CD1c-positive myeloid dendritic cell (primary cell): ENCODE data around the gene TRIM24.

ENCODE experiments used
- DNase-seq: peaks from one replicate; pipeline ENCODE4 v3.0.0-alpha.2; 2016; ENCODE audit errors: extremely low spot score

The TRIM24 gene

DNA sequence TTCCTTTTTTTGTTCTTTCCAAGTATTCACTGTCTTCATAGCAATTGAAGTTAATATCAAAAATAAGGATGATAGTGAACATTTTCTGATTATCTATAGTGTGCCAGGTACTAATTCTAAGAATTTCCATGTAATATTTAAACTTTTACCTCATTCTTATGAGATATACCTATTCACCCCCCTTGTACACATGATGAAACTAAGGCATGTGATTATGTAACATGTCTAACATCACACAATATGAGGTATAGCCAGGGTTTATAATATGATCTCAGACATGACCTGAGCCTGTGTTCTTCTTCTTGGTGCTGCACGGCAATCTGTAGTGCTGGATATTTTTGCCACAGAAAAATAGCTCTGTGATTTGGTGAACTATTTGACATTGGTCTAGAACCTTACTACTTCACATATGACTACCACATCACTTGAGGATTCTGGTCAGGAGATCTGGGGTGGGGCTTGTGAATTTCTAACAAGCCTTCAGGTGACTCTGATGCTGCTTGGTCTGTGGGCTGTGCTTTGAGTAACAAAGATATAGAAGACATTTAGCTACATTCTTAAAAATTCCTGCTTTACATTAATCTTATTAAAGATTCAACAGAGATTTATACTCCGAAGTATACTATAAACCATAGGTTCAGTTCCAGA, 79.1 kb downstream of the TRIM24 start:
- DNase-seq, result no peak

DNA sequence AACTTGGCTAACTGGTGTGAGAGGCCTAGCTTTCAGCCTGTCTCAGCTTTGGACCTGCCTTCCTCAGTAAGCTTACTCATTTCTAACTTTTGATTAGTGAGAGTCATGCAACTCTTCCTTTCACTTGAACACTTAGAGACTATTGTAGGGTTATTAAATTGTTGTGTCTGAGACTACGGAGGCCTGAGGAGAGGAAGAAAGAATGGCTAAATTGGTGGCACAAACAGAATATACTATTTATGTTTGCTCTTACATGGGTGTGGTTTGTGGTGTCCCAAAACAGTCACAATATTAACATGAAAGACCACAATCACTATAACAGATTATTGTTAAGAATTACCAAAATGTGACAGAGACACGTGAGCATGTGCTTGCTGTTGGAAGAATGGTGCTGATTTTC, 82.1 kb downstream of the TRIM24 start:
- no peak for DNase-seq

DNA sequence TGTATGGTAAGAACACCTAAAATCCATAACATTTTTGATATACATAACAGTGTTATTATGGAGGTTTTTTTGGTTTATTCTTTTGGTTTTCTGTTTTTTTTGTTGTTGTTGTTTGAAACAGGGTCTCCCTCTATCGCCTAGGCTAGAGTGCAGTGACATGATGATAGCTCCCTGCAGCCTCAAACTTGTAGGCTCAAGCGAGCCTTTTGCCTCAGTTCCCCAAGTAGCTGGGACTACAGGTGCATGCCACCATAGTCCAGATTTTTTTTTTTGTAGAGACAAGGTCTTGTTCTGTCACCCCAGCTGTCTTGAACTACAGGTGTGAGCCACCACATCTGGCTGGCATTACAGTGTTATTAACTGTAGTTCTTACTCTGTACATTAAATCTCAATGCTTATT, 83.7 kb downstream of the TRIM24 start:
- no peak for DNase-seq

DNA sequence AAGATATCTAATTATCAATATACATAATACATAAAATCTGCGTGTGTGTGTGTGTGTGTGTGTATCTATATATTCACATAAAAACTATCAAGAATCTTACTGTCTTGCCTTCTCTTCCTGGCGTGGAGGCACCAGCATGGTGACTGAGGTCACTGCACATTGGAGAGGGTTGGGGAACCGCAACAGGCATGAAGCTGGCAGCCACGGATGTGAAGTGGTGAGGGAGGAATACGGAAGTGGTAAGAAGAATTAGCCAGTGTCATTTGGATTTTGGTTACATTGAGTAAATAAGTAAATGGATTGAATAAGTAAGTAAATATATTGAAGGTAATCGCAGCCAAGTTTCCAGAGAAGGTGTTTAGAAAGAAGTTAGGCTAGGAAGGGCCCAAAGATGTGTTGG, 85.1 kb downstream of the TRIM24 start:
- no peak for DNase-seq

DNA sequence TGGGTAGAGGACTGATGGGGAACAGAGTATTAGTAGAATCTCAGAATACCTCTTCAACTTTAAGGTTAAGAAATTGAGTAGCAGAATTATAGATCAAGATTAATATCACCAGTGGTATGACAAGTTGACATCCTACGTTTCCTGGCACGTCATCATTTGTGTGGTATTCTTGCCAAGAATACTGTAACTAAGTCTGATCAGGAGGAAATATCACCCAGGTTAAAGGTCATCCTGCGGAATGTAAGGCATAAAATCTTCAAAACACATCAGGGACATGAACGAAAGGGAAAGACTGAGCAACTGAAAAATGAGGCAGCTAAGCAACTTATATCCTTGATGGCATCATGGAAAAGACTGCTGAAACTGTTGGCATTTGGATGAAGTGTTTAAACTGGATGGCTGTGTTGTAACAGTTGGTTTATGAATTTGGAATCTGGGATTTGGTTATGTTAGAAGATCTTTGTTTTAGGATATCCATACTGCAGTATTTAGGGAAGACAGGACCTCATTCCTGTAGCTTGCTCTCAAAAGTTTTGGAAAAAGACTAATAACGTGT, 86.1 kb downstream of the TRIM24 start:
- DNase-seq, result no peak

DNA sequence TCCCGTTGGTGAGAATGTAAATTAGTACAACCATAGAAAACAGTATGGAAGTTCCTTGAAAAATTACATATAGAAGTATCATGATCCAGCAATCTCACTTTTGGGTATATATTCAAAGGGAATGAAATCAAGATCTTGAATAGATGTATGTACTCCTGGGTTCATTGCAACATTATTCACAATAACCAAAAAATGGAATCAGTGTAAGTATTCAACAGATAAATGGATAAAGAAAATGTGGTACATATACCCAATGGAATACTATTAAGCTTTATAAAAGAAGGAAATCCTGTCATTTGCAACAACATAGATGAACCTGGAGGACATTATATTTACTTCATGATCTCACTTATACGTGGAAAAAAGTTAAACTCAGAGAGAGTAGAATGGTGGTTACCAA, 86.8 kb downstream of the TRIM24 start:
- DNase-seq, result no peak

DNA sequence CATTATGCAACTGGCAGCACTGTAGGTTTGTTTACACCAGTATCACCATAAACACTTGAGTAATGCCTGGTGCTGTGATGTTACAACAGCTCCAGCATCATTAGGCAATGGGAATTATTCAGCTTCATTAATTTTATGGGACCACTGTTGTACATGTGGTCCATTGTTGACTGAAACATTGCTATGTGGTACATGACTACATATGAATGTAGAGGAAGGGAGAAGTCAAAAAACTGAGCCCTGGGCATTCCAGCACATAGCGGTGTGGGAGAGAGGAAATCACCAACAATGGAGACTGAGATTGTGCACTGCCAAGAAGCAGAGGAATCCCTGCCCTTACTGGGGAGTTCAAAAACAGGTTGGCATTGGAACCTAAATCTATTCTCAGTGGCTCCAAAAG, 89.0 kb downstream of the TRIM24 start:
- no peak for DNase-seq

DNA sequence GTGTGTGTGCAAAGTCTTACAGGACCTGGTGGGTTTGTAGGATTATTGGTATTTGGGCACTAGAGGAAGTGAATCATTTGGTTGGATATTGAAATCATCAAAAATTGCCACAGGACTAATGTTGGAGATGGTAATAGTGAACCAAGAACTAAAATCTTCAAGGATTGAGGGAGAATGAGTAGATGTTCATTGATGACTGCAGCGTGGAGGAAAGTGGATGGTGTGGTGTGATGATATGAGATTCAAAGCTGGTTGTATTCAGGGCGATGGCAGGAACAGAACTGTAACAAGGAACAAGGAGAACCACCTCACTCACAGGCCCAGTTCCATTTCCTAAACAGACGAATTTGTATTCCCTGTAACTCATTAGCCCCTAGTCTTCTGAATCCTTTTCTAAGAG, 90.3 kb downstream of the TRIM24 start:
- no peak for DNase-seq

DNA sequence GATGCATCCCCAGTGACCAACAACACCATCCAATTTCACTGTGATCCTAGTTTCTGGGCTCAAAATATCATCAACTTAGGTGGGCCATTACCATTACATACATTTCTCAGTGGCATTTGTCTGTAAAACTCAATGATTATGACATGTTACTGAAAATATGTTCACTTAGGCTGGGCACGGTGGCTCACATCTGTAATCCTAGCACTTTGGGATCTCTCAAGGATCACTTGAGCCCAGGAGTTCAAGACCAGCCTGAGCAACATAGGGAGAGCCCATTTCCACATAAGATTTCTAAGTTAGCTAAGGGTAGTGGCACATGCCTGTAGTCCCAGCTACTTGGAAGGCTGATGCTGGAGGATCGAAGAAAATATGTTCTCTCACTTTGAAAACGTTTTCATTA, 91.0 kb downstream of the TRIM24 start:
- no peak for DNase-seq

DNA sequence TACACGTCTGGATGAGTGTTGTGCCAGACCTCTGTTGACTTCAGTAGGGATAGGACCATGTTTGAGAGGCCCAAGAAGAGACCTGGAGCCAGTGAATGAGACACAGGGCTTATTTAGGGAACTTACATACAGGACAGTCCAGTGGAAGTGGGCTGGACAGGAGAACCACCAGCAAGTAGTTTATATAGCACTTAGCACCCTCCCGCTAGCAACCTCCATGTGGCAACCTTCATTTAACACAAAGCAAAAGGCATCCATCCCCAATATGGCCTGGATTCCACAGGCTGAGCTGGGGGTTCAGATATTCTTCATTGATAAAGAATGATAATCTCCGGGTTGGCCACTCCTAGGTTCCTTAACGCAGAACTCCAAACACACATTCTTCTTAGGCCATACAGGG, 93.7 kb downstream of the TRIM24 start:
- no peak for DNase-seq

DNA sequence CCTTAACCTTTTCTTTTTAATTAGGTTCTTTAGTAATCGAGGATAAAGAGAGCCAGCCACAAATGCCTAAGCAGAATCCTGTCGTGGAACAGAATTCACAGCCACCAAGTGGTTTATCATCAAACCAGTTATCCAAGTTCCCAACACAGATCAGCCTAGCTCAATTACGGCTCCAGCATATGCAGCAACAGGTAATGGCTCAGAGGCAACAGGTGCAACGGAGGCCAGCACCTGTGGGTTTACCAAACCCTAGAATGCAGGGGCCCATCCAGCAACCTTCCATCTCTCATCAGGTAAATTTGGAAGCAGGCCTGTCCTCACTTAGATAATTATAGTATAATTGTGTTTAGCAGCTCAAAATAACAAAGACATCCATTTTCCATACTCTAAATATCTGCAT, 94.6 kb downstream of the TRIM24 start:
- DNase-seq, result no peak

DNA sequence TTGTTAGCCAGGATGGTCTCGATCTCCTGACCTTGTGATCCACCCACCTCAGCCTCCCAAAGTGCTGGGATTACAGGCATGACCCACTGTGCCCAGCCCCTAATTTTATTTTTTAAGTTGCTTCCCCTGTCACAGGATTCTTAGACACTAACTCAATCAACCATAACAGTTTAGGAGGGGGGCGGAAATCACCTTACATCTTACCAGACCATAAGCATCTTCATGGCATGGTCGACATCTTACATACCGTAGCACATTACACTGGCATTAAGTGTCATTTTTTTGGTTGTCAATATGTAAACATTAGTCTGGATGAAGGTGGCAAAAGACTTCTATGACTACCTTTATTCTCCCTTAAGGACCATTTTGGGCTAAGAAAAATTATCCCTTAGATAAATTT, 95.6 kb downstream of the TRIM24 start:
- no peak for DNase-seq

DNA sequence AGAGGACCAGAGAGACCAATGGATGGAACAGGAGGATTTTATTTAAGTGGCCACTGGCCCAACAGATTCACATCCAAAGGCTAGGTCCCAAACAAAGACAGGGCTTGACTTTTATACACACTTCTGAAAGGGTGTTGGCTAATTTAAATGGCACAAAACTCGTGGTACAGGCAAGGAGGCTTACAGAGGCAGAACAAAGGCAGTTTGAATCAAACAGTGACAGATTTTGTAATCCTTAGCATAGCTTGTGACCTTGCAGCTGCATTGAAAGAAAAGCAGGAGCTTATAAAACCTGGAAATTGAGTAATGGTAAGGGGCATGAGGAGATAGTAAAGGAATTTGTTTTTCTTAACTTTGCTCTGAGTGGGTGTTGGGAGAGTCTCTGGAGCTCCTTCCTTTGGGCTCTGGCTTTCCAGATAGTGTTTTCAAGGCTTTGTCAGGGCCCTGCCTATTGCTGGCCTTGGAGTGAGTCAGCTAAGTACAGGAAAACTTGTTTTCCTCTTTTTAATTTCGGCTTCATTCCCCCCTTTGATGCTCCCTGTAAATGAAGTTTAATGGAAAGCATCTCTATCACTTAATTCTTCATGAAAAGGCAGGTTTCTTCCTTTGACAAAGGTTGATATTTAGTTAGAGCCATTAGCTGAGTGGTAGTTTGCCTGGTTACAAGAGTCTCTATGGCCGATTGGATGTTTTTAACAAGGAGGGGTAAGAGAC, 96.9 kb downstream of the TRIM24 start:
- no peak for DNase-seq

DNA sequence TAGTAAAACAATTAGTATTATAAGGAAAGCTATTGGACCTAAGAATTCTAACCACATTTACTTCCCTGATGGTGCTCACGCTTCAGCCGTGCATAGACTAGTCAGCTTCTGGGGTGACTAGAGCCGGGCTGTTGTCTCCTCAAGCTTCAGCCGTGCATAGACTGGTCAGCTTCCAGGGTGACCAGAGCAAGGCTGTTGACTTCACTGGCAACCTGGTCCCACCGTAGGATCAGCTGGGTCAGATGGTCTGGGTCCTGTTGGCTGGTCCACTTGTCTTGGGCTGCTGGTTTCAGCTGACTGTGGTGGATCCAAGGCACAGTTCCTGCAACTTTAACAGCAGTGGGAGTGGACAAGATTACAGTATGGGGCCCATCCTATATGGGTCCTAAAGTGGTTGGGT, 99.4 kb downstream of the TRIM24 start:
- no peak for DNase-seq

DNA sequence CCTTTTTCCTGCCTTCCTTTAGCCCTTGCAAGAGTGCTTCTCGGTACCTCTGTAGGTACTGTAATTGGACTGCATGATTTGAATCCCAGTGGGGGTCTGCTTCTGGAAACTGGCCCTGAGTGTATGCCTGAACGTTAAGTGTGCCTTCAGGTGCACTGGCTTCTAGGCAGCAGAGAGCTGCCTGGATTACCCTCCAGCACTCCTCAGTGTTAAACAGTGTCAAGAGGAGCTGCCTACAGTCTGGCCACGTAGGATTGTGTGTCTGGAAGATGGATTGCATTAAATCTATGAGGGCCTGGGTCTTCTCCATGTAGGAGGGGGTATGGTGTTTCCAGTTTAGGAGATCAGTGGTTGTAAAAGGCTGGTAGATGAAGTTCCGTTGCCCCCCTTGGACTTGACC, 103.7 kb downstream of the TRIM24 start:
- no peak for DNase-seq

DNA sequence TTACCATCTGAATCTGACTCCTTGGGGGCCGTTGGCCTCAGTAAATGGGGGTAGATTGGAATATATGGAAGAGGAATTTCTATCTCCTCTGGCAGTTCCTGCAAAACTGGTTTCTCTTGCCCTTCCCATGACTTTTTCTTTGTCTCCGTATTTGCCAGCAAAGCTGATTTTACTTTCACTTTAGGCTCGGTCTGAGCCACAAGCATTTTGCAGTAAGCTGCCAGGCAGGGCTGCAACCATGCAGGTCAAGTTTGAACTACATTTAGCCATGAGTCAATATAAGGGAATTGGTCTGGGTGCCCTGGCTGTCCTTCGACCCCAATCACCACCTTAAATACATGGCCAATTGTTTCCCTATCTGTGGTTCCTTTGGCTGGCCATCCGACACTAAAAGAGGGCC, 104.3 kb downstream of the TRIM24 start:
- DNase-seq, result no peak

DNA sequence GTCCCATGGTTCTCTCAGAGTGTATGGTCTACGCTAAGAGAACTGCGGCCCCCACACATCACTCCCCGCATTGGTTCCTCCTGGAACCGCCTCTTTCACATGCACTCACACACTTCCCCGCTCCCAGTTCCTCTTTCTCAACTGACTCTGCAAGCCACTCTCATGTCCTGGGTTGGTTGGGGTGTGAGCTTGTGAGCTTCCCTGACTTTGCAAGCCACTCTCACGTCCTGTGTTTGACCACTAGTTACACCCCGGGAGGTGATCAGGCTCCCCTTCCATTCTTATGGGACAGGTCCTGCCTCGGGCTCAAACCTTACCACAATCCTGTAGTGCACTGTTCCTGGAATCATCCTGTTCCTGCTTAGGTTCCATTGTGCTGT, 105.0 kb downstream of the TRIM24 start:
- peak; percentile 46 for DNase-seq

DNA sequence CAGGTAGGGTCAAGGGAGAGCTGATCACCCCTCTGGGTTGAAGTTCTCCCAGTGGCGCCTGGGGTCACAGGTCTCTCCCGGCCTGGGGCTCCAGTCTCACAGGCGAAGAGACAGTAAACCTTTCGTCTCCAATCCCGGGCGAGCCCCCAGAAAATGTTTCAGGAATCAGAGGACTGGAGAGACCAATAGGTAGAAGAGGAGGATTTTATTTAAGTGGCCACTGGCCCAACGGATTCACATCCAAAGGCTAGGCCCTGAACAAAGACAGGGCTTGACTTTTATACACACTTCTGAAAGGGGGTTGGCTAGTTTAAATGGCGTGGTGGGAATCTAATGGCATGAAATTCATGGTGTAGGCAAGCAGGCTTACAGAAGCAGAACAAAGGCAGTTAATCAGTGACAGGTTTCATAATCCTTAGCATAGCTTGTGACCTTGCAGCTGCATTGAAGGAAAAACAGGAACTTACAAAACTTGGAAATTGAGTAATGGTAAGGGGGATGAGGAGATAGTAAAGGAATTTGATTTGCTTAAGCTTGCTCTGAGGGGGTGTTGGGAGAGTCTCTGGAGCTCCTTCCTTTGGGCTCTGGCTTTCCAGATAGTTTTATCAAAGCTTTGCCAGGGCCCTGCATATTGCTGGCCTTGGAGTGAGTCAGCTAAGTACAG, 105.5 kb downstream of the TRIM24 start:
- peak; percentile 70 for DNase-seq

DNA sequence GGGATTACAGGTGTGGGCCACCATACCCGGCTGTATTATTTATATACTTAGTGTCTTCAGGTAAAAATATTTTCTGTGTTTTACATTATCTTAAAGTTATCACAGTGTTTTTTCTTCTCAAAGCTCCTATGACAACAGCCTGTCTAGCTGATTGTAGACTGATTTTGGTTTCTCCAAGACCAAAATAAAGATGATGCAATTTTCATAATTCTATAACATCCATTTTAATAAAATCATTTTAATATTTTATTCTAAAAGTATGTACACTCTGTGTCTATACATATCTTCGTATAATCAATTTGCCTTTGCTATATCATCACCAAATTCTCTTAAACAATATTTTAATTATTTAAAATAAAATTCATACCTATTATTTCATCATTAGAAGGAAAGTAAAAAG, 108.6 kb downstream of the TRIM24 start:
- DNase-seq, result no peak

DNA sequence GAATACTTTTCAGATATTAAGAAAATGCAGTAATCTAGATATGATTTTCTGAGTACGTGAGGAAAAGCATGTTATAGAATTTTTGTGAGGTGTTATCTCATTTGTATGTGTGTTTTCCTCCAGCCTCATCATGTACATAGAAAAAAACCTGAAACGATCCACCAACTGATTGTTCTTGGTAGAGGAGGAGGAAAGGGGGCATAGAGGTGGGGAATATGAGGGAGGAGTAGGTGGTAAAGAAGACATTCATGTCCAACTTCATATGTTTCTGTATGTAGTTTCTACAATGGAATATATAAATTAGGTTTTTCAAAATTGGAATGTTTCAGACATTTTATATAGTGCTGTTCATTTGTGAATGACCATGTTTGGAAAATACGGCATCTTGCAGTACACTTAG, 109.4 kb downstream of the TRIM24 start:
- no peak for DNase-seq

DNA sequence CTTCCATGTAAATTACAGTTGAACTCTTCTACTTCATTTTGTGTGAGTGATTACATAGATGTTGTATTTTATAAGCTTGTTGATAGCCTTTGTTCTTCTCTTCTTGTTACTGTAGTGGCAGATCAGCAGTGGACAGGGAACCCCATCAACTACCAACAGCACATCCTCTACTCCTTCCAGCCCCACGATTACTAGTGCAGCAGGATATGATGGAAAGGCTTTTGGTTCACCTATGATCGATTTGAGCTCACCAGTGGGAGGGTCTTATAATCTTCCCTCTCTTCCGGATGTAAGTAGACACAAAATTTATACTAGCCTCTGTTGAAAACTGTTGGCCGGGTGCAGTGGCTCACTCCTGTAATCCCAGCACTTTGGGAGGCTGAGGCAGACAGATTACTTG, 110.7 kb downstream of the TRIM24 start:
- no peak for DNase-seq

DNA sequence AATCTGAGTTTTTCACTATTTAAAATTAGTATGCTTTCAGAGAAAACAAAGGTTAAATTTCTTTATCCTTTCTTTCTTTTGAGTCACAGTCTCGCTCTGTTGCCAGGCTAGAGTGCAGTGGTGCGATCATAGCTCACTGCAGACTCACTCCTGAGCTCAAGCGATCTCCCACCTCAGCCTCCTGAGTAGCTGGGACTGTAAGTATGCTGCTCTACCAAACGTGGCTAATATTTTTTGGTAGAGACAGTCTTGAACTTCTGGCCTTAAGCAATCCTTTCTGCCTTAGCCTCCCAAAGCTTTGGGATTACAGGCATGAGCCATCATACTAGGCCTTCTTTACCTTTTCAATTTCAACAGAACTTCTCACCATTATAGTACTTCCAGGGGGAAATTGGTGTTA, 113.7 kb downstream of the TRIM24 start:
- DNase-seq, result no peak

DNA sequence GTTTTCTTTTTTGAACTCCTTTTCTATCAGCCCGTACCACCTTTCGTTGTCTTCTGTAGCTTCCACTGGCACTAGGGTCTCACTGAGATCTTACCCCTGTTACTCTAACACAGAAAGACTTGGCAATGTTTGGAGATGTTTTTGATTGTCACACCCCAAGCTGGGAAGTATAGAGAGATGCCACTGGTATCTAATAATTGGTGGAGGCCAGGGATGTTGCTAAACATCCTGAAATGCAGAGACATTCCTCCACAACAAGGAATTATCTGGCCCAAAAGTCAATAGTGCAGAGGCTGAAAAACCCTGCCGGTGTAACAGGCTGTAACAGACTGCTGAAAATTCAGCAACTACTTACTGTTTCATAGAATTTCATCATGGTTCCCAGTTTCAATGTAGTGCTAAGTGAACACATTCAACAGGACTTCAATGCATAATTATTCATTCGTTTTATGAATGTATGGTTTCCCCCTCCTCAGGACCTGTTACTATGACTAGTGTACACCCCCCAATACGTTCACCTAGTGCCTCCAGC, 115.9 kb downstream of the TRIM24 start:
- no peak for DNase-seq
